Activated CD8-positive, alpha-beta T cell treated with anti-CD3 and anti-CD28 coated beads, Interleukin-2, amount 10 ng/mL, durations not matched to agents 7 days and 5 days (primary cell): ENCODE results near the gene PAPOLG. TPM values are rescaled to one million over a fixed set of nuclear protein-coding genes. Genes with fewer than 3 reads are reported as not detected.
A peak's percentile ranks its signal among the peaks of the same experiment; 100 is the strongest.
"Not testable (repeated sequence)": the region's sequence is repeated elsewhere in the genome, so short reads cannot be mapped to it uniquely, and the experiment has no call there.

Experiments used
- ATAC-seq: fragments of 150-1000 bp; cut with Tn5 transposase; one replicate; pipeline ENCODE4 v1.10.0; 2021; ENCODE audit warnings: moderate library complexity
- CTCF ChIA-PET: fragments of 350-600 bp; sonication (Branson Sonifier 250); formaldehyde crosslinking; loops from one replicate; lab custom pipeline; 2021; ENCODE audit warnings: antibody characterized with exemption; lab: Charles Lee
- POLR2A ChIA-PET: fragments of 350-600 bp; sonication (Branson Sonifier 250); formaldehyde crosslinking; loops from one replicate; lab custom pipeline; 2021; ENCODE audit warnings: antibody characterized with exemption; lab: Charles Lee
- DNase-seq: peaks from one replicate; pipeline ENCODE4 v3.0.0-alpha.2; 2020
- H3K27ac Mint-ChIP-seq: one replicate; pipeline ENCODE4 v1.8.0; 2021; ENCODE audit warnings: mild to moderate bottlenecking, mixed read lengths
- H3K27me3 Mint-ChIP-seq: one replicate; pipeline ENCODE4 v1.8.0; 2021; ENCODE audit warnings: low read depth, mixed read lengths
- H3K36me3 Mint-ChIP-seq: one replicate; pipeline ENCODE4 v1.8.0; 2021; ENCODE audit warnings: low read depth, mixed read lengths
- H3K4me1 Mint-ChIP-seq: one replicate; pipeline ENCODE4 v1.8.0; 2021; ENCODE audit warnings: low read depth, mixed read lengths
- H3K4me3 Mint-ChIP-seq: one replicate; pipeline ENCODE4 v1.8.0; 2021; ENCODE audit warnings: mild to moderate bottlenecking, mixed read lengths
- H3K9me3 Mint-ChIP-seq: one replicate; pipeline ENCODE4 v1.8.0; 2022; ENCODE audit warnings: mixed read lengths; ENCODE audit not compliant: insufficient read depth
- total RNA-seq, 2 experiments: library from RNA; stranded (reverse); gene quantifications; one replicate each; pipeline ENCODE4 v1.2.3, GENCODE V29; 2021

The PAPOLG gene
- total RNA-seq, 2 experiments from 2014 or later = 17.3 to 19.5 TPM

- no peak for ATAC-seq
- no peaks in the 10 kb centered on the region for H3K27me3 Mint-ChIP-seq
- H3K27ac Mint-ChIP-seq = no peak overlapping the region
- DNase-seq = no peak
- H3K9me3 Mint-ChIP-seq = no peaks in the 10 kb centered on the region
- POLR2A ChIA-PET = interaction anchor here (0.6 to 7.2 kb wide), 2 partner anchors 36 to 58 kb away, joined by 6 to 62 read pairs; partner anchors contain the start of gene REL
- H3K36me3 Mint-ChIP-seq = peaks cover 5% of the 10 kb centered on the region
- peaks cover 36% of the 10 kb centered on the region for H3K4me1 Mint-ChIP-seq
- CTCF ChIA-PET = interaction anchor here (1.1 to 2.9 kb wide), 2 partner anchors 63 to 176 kb away, joined by 3 to 9 read pairs; no protein-coding TSS in a partner anchor
- no peak overlapping the region for H3K4me3 Mint-ChIP-seq
Measured at GRCh38 chr2:60823694-60824305, 67.7 kb downstream of the PAPOLG start.

DNA sequence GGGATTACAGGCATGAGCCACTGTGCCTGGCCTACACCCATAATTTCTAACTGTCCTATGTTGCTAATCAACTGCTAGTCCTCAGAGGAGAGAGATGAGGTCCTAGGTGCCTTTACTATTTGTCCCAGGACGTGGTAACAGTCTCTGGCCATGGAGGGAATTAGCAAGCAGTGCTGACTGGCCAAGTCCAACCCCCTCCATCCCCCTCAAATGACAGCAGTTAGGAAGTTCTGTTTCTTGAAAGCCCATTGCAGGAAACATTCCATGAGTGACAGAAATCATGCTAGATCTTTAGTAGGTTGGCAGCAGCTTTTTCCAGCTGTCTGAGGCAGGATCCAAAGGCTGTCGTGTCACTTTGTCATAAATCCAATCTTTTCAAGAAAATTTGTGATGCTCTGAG is 69.6 kb downstream of the PAPOLG start:
- no peak for DNase-seq
- Mint-ChIP-seq H3K27me3 (no peaks in the 10 kb centered on the region), H3K36me3 (no peaks in the 10 kb centered on the region), H3K27ac (no peak overlapping the region), H3K4me1 (peaks cover 17% of the 10 kb centered on the region), H3K9me3 (no peaks in the 10 kb centered on the region), H3K4me3 (no peak overlapping the region)
- ChIA-PET CTCF (interaction anchor here (2.8 kb wide), 1 partner anchor 174 kb away, joined by 9 read pairs; no protein-coding TSS in a partner anchor), POLR2A (interaction anchor here (1.9 kb wide), 1 partner anchor 55 kb away, joined by 5 read pairs; the partner anchor contains the start of gene REL)
- ATAC-seq = no peak

- H3K9me3 Mint-ChIP-seq = no peaks in the 10 kb centered on the region
- H3K4me3 Mint-ChIP-seq = no peak overlapping the region
- no peak for ATAC-seq
- DNase-seq = no peak
- POLR2A ChIA-PET = interaction anchor here (1.9 kb wide), 1 partner anchor 55 kb away, joined by 5 read pairs; the partner anchor contains the start of gene REL
- CTCF ChIA-PET = interaction anchor here (2.8 kb wide), 1 partner anchor 173 kb away, joined by 9 read pairs; no protein-coding TSS in a partner anchor
- H3K36me3 Mint-ChIP-seq = no peaks in the 10 kb centered on the region
- no peak overlapping the region for H3K27ac Mint-ChIP-seq
- peaks cover 13% of the 10 kb centered on the region for H3K4me1 Mint-ChIP-seq
- H3K27me3 Mint-ChIP-seq = no peaks in the 10 kb centered on the region
Measured at GRCh38 chr2:60826111-60826510, 70.0 kb downstream of the PAPOLG start.

DNA sequence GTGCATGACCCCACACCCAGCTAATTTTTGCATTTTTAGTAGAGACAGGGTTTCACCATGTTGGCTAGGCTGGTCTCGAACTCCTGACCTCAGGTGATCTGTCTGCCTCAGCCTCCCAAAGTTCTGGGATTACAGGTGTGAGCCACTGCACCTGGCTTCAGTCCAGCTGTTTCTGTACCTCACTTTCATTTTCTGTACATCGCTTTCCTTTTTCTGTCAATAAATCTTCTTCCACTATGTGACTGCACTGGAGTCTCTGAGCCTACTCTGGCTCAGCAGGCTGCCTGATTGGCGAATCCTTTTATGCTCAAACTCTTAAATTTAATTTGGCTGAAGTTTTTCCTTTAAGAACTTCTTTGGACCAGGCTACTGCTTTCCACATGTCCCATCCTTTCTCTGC is 70.8 kb downstream of the PAPOLG start:
- DNase-seq, H3K4me3 Mint-ChIP-seq, H3K36me3 Mint-ChIP-seq, H3K27me3 Mint-ChIP-seq, H3K4me1 Mint-ChIP-seq, H3K9me3 Mint-ChIP-seq, ATAC-seq: not testable (repeated sequence)
- ChIA-PET CTCF (interaction anchor here (2.8 kb wide), 1 partner anchor 173 kb away, joined by 9 read pairs; no protein-coding TSS in a partner anchor), POLR2A (interaction anchor here (1.9 kb wide), 1 partner anchor 54 kb away, joined by 5 read pairs; the partner anchor contains the start of gene REL)
- peak overlapping the region; percentile 73 for H3K27ac Mint-ChIP-seq

DNA sequence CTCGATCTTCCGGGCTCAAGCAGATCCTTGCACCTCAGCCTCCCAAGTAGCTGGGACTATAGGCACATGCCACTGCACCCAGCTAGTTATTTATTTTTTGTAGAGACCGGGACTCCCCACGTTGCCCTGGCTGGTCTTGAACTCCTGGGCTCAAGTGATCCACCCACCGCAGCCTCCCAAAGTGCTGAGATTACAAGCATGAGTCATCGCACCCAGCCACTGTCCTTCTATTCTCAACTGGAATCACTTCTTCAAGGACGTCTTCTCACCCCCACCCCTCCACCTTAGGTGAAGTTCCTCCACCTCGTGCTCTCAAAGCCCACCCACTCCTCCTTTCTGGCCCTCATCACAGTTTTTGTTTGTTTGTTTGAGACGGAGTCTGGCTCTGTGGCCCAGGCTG is 71.3 kb downstream of the PAPOLG start:
- Mint-ChIP-seq H3K9me3 (no peaks in the 10 kb centered on the region), H3K27ac (peak overlapping the region; percentile 73), H3K4me3 (no peak overlapping the region), H3K4me1 (peaks cover 5% of the 10 kb centered on the region), H3K27me3 (no peaks in the 10 kb centered on the region), H3K36me3 (no peaks in the 10 kb centered on the region)
- ATAC-seq = no peak
- ChIA-PET POLR2A (interaction anchor here (1.9 kb wide), 1 partner anchor 54 kb away, joined by 5 read pairs; the partner anchor contains the start of gene REL), CTCF (interaction anchor here (1.5 to 2.8 kb wide), 2 partner anchors 9 to 172 kb away, joined by 3 to 9 read pairs; no protein-coding TSS in a partner anchor)
- no peak for DNase-seq

- POLR2A ChIA-PET = no interaction called here
- CTCF ChIA-PET = no interaction called here
- Mint-ChIP-seq H3K4me3 (no peak overlapping the region), H3K4me1 (peaks cover 5% of the 10 kb centered on the region), H3K9me3 (no peaks in the 10 kb centered on the region), H3K27me3 (no peaks in the 10 kb centered on the region), H3K27ac (no peak overlapping the region), H3K36me3 (no peaks in the 10 kb centered on the region)
- DNase-seq (no peak), ATAC-seq (no peak)
Measured at GRCh38 chr2:60830991-60831390, 74.9 kb downstream of the PAPOLG start.

DNA sequence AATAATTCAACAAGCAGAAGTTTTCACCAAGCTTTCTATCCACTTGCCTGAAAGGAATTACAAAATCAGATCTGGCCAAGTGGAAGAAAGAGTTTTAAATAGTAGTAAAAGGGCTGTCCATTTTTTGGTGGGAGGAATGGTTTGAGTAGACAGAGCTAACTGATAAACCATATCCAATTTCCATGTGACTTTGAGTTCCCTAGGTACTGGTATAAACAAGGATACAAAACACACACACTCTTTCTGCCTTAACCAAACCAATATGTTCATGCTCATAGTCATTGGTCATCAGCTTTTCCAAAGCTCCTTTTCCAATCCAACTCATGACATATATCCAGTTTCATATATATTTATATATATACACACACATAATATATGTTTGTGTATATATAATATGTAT is 75.9 kb downstream of the PAPOLG start:
- H3K36me3 Mint-ChIP-seq = no peaks in the 10 kb centered on the region
- peaks cover 4% of the 10 kb centered on the region for H3K4me1 Mint-ChIP-seq
- no peak for DNase-seq
- ATAC-seq = no peak
- no peak overlapping the region for H3K4me3 Mint-ChIP-seq
- CTCF ChIA-PET = no interaction called here
- no peak overlapping the region for H3K27ac Mint-ChIP-seq
- no peaks in the 10 kb centered on the region for H3K9me3 Mint-ChIP-seq
- POLR2A ChIA-PET = no interaction called here
- peaks cover 3% of the 10 kb centered on the region for H3K27me3 Mint-ChIP-seq

DNA sequence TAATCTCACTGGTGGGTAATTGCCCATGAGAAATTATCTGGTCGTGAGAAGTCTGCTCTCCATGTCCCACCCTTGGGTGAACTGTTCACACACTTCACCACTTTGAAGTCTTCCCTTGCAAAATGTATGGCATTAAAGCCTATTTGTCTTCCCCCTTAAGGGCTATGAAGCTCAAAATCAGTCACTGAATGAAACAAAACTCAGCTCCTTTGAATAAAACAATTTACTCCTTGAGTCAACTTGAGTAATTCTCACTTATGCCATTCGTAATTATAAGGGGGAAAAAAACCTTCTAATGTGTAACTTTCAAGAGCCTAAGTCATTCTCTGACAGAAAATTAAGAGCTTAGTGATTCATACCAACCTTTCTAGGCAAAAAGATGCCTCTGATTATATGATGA is 76.6 kb downstream of the PAPOLG start:
- H3K9me3 Mint-ChIP-seq = no peaks in the 10 kb centered on the region
- ChIA-PET POLR2A (no interaction called here), CTCF (interaction anchor here (1.1 kb wide), 1 partner anchor 13 kb away, joined by 3 read pairs; no protein-coding TSS in a partner anchor)
- no peaks in the 10 kb centered on the region for H3K36me3 Mint-ChIP-seq
- H3K4me3 Mint-ChIP-seq = no peak overlapping the region
- H3K4me1 Mint-ChIP-seq = no peaks in the 10 kb centered on the region
- DNase-seq = no peak
- H3K27me3 Mint-ChIP-seq = peaks cover 3% of the 10 kb centered on the region
- no peak for ATAC-seq
- H3K27ac Mint-ChIP-seq = no peak overlapping the region

GRCh38 chr2:60834270-60834717 is 78.2 kb downstream of the PAPOLG start:
- DNase-seq (no peak), ATAC-seq (no peak)
- H3K4me1 Mint-ChIP-seq = no peaks in the 10 kb centered on the region
- peaks cover 3% of the 10 kb centered on the region for H3K27me3 Mint-ChIP-seq
- CTCF ChIA-PET = interaction anchor here (0.7 to 1.4 kb wide), 3 partner anchors 16 to 29 kb away, joined by 3 read pairs; no protein-coding TSS in a partner anchor
- H3K4me3 Mint-ChIP-seq = no peak overlapping the region
- no peaks in the 10 kb centered on the region for H3K9me3 Mint-ChIP-seq
- POLR2A ChIA-PET = no interaction called here
- H3K36me3 Mint-ChIP-seq = no peaks in the 10 kb centered on the region
- H3K27ac Mint-ChIP-seq = no peak overlapping the region

- ATAC-seq (no peak), DNase-seq (no peak)
- no peaks in the 10 kb centered on the region for H3K36me3 Mint-ChIP-seq
- ChIA-PET CTCF (no interaction called here), POLR2A (interaction anchor here (1.2 kb wide), 1 partner anchor 45 kb away, joined by 3 read pairs; the partner anchor contains the start of gene REL)
- H3K4me3 Mint-ChIP-seq = no peak overlapping the region
- peaks cover 3% of the 10 kb centered on the region for H3K27me3 Mint-ChIP-seq
- no peak overlapping the region for H3K27ac Mint-ChIP-seq
- peaks cover 12% of the 10 kb centered on the region for H3K4me1 Mint-ChIP-seq
- no peaks in the 10 kb centered on the region for H3K9me3 Mint-ChIP-seq
Measured at GRCh38 chr2:60836491-60836890, 80.4 kb downstream of the PAPOLG start.

- H3K4me1 Mint-ChIP-seq = peaks cover 12% of the 10 kb centered on the region
- H3K9me3 Mint-ChIP-seq = no peaks in the 10 kb centered on the region
- ChIA-PET CTCF (interaction anchor here (1.4 kb wide), 1 partner anchor 18 kb away, joined by 4 read pairs; no protein-coding TSS in a partner anchor), POLR2A (interaction anchor here (1.2 kb wide), 1 partner anchor 44 kb away, joined by 3 read pairs; the partner anchor contains the start of gene REL)
- no peak overlapping the region for H3K4me3 Mint-ChIP-seq
- ATAC-seq = no peak
- peaks cover 3% of the 10 kb centered on the region for H3K27me3 Mint-ChIP-seq
- H3K36me3 Mint-ChIP-seq = no peaks in the 10 kb centered on the region
- H3K27ac Mint-ChIP-seq = no peak overlapping the region
- no peak for DNase-seq
Measured at GRCh38 chr2:60837123-60837522, 81.1 kb downstream of the PAPOLG start.

DNA sequence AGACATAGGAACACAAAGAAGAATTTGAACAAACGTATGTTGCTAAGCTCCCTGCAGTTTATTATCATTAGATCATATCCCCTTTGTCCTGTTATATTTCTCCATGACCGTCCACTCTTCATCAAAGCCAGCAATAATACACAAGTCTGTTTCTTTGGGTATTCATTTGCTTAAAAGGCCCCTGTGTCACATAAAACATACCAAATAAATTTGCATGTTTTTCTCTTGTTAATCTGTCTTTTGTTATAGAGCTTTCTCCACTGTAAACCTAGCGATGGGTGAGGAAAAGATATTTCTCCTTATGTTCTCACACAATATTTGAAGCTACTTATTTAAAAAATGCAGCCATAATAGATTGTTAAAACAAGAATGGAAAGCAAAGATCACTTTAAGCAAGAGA is 82.4 kb downstream of the PAPOLG start:
- ChIA-PET POLR2A (interaction anchor here (0.9 kb wide), 1 partner anchor 44 kb away, joined by 3 read pairs; no protein-coding TSS in a partner anchor), CTCF (interaction anchor here (1.4 to 1.5 kb wide), 2 partner anchors 19 to 32 kb away, joined by 3 to 4 read pairs; no protein-coding TSS in a partner anchor)
- Mint-ChIP-seq H3K27me3 (peaks cover 3% of the 10 kb centered on the region), H3K36me3 (no peaks in the 10 kb centered on the region), H3K9me3 (no peaks in the 10 kb centered on the region), H3K4me3 (no peak overlapping the region), H3K4me1 (peaks cover 12% of the 10 kb centered on the region), H3K27ac (no peak overlapping the region)
- ATAC-seq (no peak), DNase-seq (no peak)
